HepG2 (cell line): ENCODE data around the gene CCL17. TPM values are rescaled to one million over a fixed set of nuclear protein-coding genes. Genes with fewer than 3 reads are reported as not detected.

Experiments
- ATAC-seq: fragments of 200-7000 bp; cut with Tn5 transposase; 3 replicates; pipeline ENCODE4 v1.9.1; 2020; ENCODE audit warnings: mild to moderate bottlenecking, moderate library complexity
- BruUV-seq: library from RNA; stranded (reverse); fragments of 400-500 nt; replicated peaks from 2 replicates; lab custom pipeline; 2021; lab: Mats Ljungman, UMichigan
- CTCF ChIA-PET: fragments of 300-600 bp; formaldehyde crosslinking; extraction: SDS; loops from one replicate; lab custom pipeline; 2021; ENCODE audit warnings: low total read pairs, inconsistent platforms, low intra/inter-chr PET ratio; lab: Yijun Ruan, JAX
- POLR2A ChIA-PET: fragments of 350-600 bp; sonication (Branson Sonifier 250); formaldehyde crosslinking; loops from one replicate; lab custom pipeline; 2020; ENCODE audit warnings: antibody characterized with exemption, inconsistent platforms; lab: Yijun Ruan, JAX
- DNase-seq: peaks from one replicate; pipeline ENCODE4 v3.0.0-alpha.2; 2015; ENCODE audit warnings: low spot score
- FAIRE-seq: peaks from 3 replicates; lab custom pipeline; 2011; peaks lifted over from hg19 to GRCh38; lab: Jason Lieb, UNC
- H2AFZ ChIP-seq: one replicate; pipeline ENCODE4 v1.6.1; 2011; ENCODE audit warnings: low read length, inconsistent platforms
- H3K27ac ChIP-seq: fragments of 300-600 bp; 3 replicates; pipeline ENCODE4 v1.8.0; 2011; ENCODE audit warnings: mixed run types, mild to moderate bottlenecking, mixed read lengths, low read length, inconsistent platforms; ENCODE audit not compliant: insufficient read depth; ENCODE audit errors: extremely low read length
- H3K27me3 ChIP-seq, 2 experiments: fragments of 200-600 bp in 1 of 2; 2 replicates in 1 of 2; 3 replicates in 1 of 2; pipeline versions ENCODE4 v1.6.0 to v1.8.0; 2011; ENCODE audit warnings: low read length in 2 of 2, mild to moderate bottlenecking in 2 of 2, moderate library complexity in 2 of 2, inconsistent platforms in 1 of 2; ENCODE audit not compliant: insufficient read depth in 2 of 2, control insufficient read depth in 1 of 2
- H3K36me3 ChIP-seq, 2 experiments: fragments of 200-600 bp in 1 of 2; replicated peaks in 1 of 2; 2 replicates in 1 of 2; 3 replicates in 1 of 2; pipeline versions ENCODE4 v1.5.1 to v1.8.0; 2011; ENCODE audit warnings: low read length in 2 of 2, inconsistent platforms in 1 of 2; ENCODE audit not compliant: insufficient read depth in 2 of 2, control insufficient read depth in 1 of 2
- H3K4me1 ChIP-seq: 2 replicates; pipeline ENCODE4 v1.5.1; 2012; ENCODE audit warnings: low read length, inconsistent platforms; ENCODE audit not compliant: insufficient read depth
- H3K4me2 ChIP-seq: 2 replicates; pipeline ENCODE4 v1.6.0; 2011; ENCODE audit warnings: low read depth, low read length, inconsistent platforms
- H3K4me3 ChIP-seq, 3 experiments: fragments of 200-600 bp in 1 of 3; sonication (generic), shearing (Covaris generic) in 1 of 3; replicated peaks in 1 of 3; 2 replicates each; pipeline ENCODE4 v1.5.1; 2011 to 2016; ENCODE audit warnings: low read length in 3 of 3, inconsistent platforms in 2 of 3, low read depth in 2 of 3, mild to moderate bottlenecking in 2 of 3, control low read depth in 1 of 3, mixed read lengths in 1 of 3; ENCODE audit not compliant: insufficient read depth in 1 of 3
- H3K79me2 ChIP-seq: one replicate; pipeline ENCODE4 v1.6.1; 2011; ENCODE audit warnings: low read length, inconsistent platforms; ENCODE audit not compliant: insufficient read depth
- H3K9ac ChIP-seq: 2 replicates; pipeline ENCODE4 v1.6.0; 2011; ENCODE audit warnings: mild to moderate bottlenecking, low read depth, low read length, inconsistent platforms; ENCODE audit not compliant: insufficient read depth
- H3K9me3 ChIP-seq: 2 replicates; pipeline ENCODE4 v1.5.1; 2012; ENCODE audit warnings: mild to moderate bottlenecking, low read length
- H4K20me1 ChIP-seq: 2 replicates; pipeline ENCODE4 v1.6.0; 2011; ENCODE audit warnings: inconsistent platforms, mild to moderate bottlenecking, low read length, moderate library complexity; ENCODE audit not compliant: insufficient read depth
- CHD4 ChIP-seq: fragments of 200-600 bp; sonication (generic); IDR thresholded peaks from 2 replicates; pipeline ENCODE4 v1.7.0; 2017; ENCODE audit warnings: mild to moderate bottlenecking, low read length, borderline replicate concordance
- EEA1 ChIP-seq: sonication (generic); formaldehyde crosslinking; IDR thresholded peaks from 2 replicates; pipeline ENCODE4 v1.5.1; 2020; ENCODE audit warnings: mild to moderate bottlenecking, missing genetic modification reagents, borderline replicate concordance
- FOXC1 ChIP-seq: sonication (generic); formaldehyde crosslinking; IDR thresholded peaks from 2 replicates; pipeline ENCODE4 v1.8.0; 2022; ENCODE audit warnings: mild to moderate bottlenecking, missing genetic modification reagents, borderline replicate concordance
- KDM1A ChIP-seq: IDR thresholded peaks from 2 replicates; pipeline ENCODE4 v1.6.1; 2016; ENCODE audit warnings: missing compliant biosample characterization
- MTF1 ChIP-seq: sonication (generic); formaldehyde crosslinking; IDR thresholded peaks from 2 replicates; pipeline ENCODE4 v1.5.0; 2020; ENCODE audit warnings: missing genetic modification reagents
- NR2F2 ChIP-seq: IDR thresholded peaks from 2 replicates; pipeline ENCODE4 v1.6.1; 2012; ENCODE audit warnings: low read depth, inconsistent platforms, borderline replicate concordance
- NRL ChIP-seq: sonication (generic); formaldehyde crosslinking; IDR thresholded peaks from 2 replicates; pipeline ENCODE4 v1.5.0; 2020; ENCODE audit warnings: missing genetic modification reagents, mild to moderate bottlenecking, moderate library complexity, borderline replicate concordance
- POLR2A ChIP-seq, 2 experiments: IDR thresholded peaks; 2 replicates each; pipeline ENCODE4 v1.6.1; 2011; ENCODE audit warnings: low read depth in 2 of 2, low read length in 2 of 2, mild to moderate bottlenecking in 1 of 2, moderate library complexity in 1 of 2; ENCODE audit not compliant: insufficient read depth in 1 of 2
- RBFOX2 ChIP-seq: fragments of 200-400 bp; formaldehyde crosslinking; IDR thresholded peaks from 2 replicates; pipeline ENCODE4 v1.6.1; 2017; ENCODE audit warnings: low read depth, mild to moderate bottlenecking, low read length
- SALL1 ChIP-seq: sonication (generic); formaldehyde crosslinking; IDR thresholded peaks from 2 replicates; pipeline ENCODE4 v1.8.0; 2022; ENCODE audit warnings: mild to moderate bottlenecking, missing genetic modification reagents
- SIX4 ChIP-seq: sonication (generic); formaldehyde crosslinking; IDR thresholded peaks from 2 replicates; pipeline ENCODE4 v1.4.0; 2020; ENCODE audit warnings: missing genetic modification reagents
- ZFP1 ChIP-seq: IDR thresholded peaks from 2 replicates; pipeline ENCODE4 v1.6.1; 2016
- ZFP82 ChIP-seq: sonication (generic); formaldehyde crosslinking; IDR thresholded peaks from 2 replicates; pipeline ENCODE4 v1.5.1; 2020; ENCODE audit warnings: mild to moderate bottlenecking, missing genetic modification reagents, borderline replicate concordance
- ZMYM3 ChIP-seq: sonication (generic); formaldehyde crosslinking; IDR thresholded peaks from 2 replicates; pipeline ENCODE4 v1.5.1; 2020; ENCODE audit warnings: mild to moderate bottlenecking, missing genetic modification reagents
- ZNF629 ChIP-seq: sonication (generic); formaldehyde crosslinking; conservative IDR thresholded peaks from 2 replicates; pipeline ENCODE4 v1.5.0; 2020; ENCODE audit warnings: missing genetic modification reagents
- ZNF740 ChIP-seq: sonication (generic); formaldehyde crosslinking; IDR thresholded peaks from 2 replicates; pipeline ENCODE4 v1.4.0; 2020; ENCODE audit warnings: missing genetic modification reagents
- WGBS: methylation state at CpG from one replicate; pipeline ENCODE4 v1.1.6; 2017; ENCODE audit warnings: low lambda C conversion rate; 5-methylcytosine and 5-hydroxymethylcytosine counted together
- in situ Hi-C: cut with HindIII; loops from 2 replicates; pipeline ENCODE4 v1.10.0; 2017; ENCODE audit warnings: low pct_unique_long_range_greater_than_20kb; ENCODE audit not compliant: extremely low pct_ligation_motif_present
- intact Hi-C: fragments of 100-400 bp; cut with micrococcal nuclease; formaldehyde crosslinking; loops from one replicate; pipeline ENCODE4 v1.10.0; 2022; ENCODE audit not compliant: unreplicated experiment
- polyA plus RNA-seq, 8 experiments: library from polyadenylated mRNA; depleted of rRNA in 3 of 8; stranded (reverse) in 7 of 8; unstranded in 1 of 8; fragments of >200 nt; fragmentation: Illumina TruSeq in 4 of 8; extraction: Trizol in 4 of 8; gene quantifications; 2 replicates each; pipeline versions ENCODE4 v1.2.1 to v1.2.3, GENCODE V29; 2011 to 2016; ENCODE audit warnings: low read depth in 4 of 8, missing spikeins in 1 of 8, mixed read lengths in 1 of 8; ENCODE audit not compliant: insufficient read depth in 1 of 8
- total RNA-seq, 5 experiments: library from RNA; depleted of rRNA; stranded (reverse); fragments of >200 nt; fragmentation: Illumina TruSeq; extraction: Trizol; gene quantifications; 2 replicates each; pipeline ENCODE4 v1.2.3, GENCODE V29; 2016; ENCODE audit warnings: low read depth in 1 of 5
- TF ChIP-seq, protein P1 (sequence below): IDR thresholded peaks from 2 replicates; pipeline ENCODE4 v1.6.1; 2016; ENCODE audit warnings: mild to moderate bottlenecking, missing biosample characterization, missing genetic modification reagents
- TF ChIP-seq, protein P2 (sequence below), 2 experiments: sonication (generic) in 1 of 2; formaldehyde crosslinking in 1 of 2; IDR thresholded peaks; 2 replicates each; pipeline versions ENCODE4 v1.5.1 to v1.6.1; 2011 to 2020; ENCODE audit warnings: borderline replicate concordance in 1 of 2, low read depth in 1 of 2, low read length in 1 of 2, mild to moderate bottlenecking in 1 of 2, missing genetic modification reagents in 1 of 2, moderate library complexity in 1 of 2

CCL17 gene
- total and polyA plus RNA-seq, 2 of the 13 experiments (the other 11 are each of a cell fraction or from before 2014, with no cell fraction given), result not detected

DNA sequence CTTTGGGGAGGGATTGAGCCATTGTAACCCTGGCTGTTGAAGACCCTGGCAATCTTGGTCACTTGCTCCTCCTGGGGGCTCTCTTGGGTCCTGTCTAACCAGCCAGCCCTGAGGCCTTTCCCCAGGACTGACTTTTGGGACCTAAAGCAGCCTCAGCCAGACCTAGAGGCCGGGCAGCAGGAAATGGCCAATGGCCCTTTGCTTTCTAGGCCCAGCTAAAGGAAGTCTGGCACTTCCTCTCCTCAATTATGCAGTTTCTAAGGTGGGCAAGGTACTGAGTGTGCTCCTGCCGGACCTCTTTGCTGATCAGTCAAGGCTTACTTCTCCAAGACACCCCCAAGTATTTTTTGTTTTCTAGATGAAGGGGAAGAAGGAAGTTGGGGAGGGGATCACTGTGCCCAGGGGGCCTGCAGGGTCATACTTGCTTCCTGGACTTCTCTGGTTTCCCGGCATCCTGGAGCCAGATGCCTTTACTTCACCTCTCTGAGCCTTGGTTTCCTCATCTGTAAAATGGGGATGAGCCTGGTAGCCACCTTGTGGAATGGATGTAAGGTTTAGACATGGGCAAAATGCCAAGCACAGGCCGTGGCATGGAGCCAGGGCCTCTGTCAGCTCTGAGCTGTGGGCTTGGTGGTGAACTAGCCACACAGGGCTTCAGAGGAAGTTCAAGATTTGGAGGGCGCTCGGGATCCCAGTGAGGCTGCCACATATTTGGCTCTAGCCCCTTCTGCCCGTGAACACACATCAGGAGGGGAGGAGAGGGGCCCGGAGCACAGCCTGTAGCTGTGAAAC lies 23.7 kb upstream of the CCL17 start:
- H3K27ac ChIP-seq, result no peak overlapping the region
- no peak for FAIRE-seq
- intact Hi-C loops, result no loop called here
- H3K79me2 ChIP-seq, result peaks cover 28% of the 10 kb centered on the region
- no TSS peak for BruUV-seq
- in situ Hi-C loops, result no loop called here
- H3K4me3 ChIP-seq, result no peak overlapping the region
- 97% methylated on average over 8 of the region's 8 CpGs for WGBS
- no peak overlapping the region for H3K4me2 ChIP-seq
- DNase-seq, result no peak
- ATAC-seq, result no peak
- TF ChIP-seq FOXC1 (CRISPR knock-in tag) (no peak), ZNF740 (CRISPR knock-in tag) (0 out of 2 replicates have a peak, but pooled peaks have one; percentile 5), ZNF629 (CRISPR knock-in tag) (peak; percentile 92), SALL1 (no peak), ZMYM3 (CRISPR knock-in tag) (peak; percentile 58; the same call in 1 of the 2 replicates), POLR2A (IDR thresholded peaks at IDR 0.05; ENCODE audit: insufficient read depth in 1 of 2, low read depth in 2 of 2, low read length in 2 of 2) (no peak; a peak in 1 of 4 replicates), KDM1A (0 out of 2 replicates have a peak, but pooled peaks have one; percentile 41), MTF1 (CRISPR knock-in tag) (0 out of 2 replicates have a peak, but pooled peaks have one; percentile 26), SIX4 (CRISPR knock-in tag) (no peak), ZFP82 (CRISPR knock-in tag) (no peak), ZFP1 (CRISPR knock-in tag) (no peak), EEA1 (CRISPR knock-in tag) (no peak), RBFOX2 (peak; percentile 47; the same call in 1 of the 2 replicates), CHD4 (peak; percentile 62; the same call in 1 of the 2 replicates), NRL (CRISPR knock-in tag) (no peak), NR2F2 (no peak)
- TF ChIP-seq, protein P1, sequence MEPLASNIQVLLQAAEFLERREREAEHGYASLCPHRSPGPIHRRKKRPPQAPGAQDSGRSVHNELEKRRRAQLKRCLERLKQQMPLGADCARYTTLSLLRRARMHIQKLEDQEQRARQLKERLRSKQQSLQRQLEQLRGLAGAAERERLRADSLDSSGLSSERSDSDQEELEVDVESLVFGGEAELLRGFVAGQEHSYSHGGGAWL (CRISPR knock-in tag), result no peak
- TF ChIP-seq, protein P2, sequence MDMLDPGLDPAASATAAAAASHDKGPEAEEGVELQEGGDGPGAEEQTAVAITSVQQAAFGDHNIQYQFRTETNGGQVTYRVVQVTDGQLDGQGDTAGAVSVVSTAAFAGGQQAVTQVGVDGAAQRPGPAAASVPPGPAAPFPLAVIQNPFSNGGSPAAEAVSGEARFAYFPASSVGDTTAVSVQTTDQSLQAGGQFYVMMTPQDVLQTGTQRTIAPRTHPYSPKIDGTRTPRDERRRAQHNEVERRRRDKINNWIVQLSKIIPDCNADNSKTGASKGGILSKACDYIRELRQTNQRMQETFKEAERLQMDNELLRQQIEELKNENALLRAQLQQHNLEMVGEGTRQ (IDR thresholded peaks at IDR 0.05; ENCODE audit: low read depth, low read length), result no peak
- TF ChIP-seq, protein P2 (CRISPR knock-in tag; IDR thresholded peaks at IDR 0.05; ENCODE audit: borderline replicate concordance), result no peak
- no peaks in the 10 kb centered on the region for H3K9me3 ChIP-seq
- H4K20me1 ChIP-seq, result peaks cover 9% of the 10 kb centered on the region; the same call in 1 of the 2 replicates
- peaks cover 34 to 52% of the 10 kb centered on the region in 2 experiments for H3K36me3 ChIP-seq
- CTCF ChIA-PET, result no interaction called here
- POLR2A ChIA-PET, result interaction anchor here (1.2 to 3.2 kb wide), 3 partner anchors 8 to 81 kb away, joined by 4 to 37 read pairs (median 5); partner anchors contain the start of gene CX3CL1
- no peaks in the 10 kb centered on the region for H3K27me3 ChIP-seq
- H3K4me1 ChIP-seq, result peaks cover 65% of the 10 kb centered on the region
- H3K9ac ChIP-seq, result no peak overlapping the region
- H2AFZ ChIP-seq, result no peak overlapping the region
